ENCODE results near the gene SPATS2.

- TF ChIP-seq POLR2A (IDR thresholded peaks at IDR 0.05) (no peak), CTCF (IDR thresholded peaks at IDR 0.05) (no peak)
Measured at GRCh38 chr12:49359671-49360070, 7.6 kb upstream of the SPATS2 start.

Data from thyroid gland (tissue), 4 donors.